GM18499 (cell line): ENCODE data around the gene NXPE3.
"Not testable (repeated sequence)": the region's sequence is repeated elsewhere in the genome, so short reads cannot be mapped to it uniquely, and the experiment has no call there.

Experiments used
- ATAC-seq: cut with Tn5 transposase; IDR thresholded peaks from one replicate; pipeline ENCODE4 v1.9.1; 2021; ENCODE audit warnings: moderate number of reproducible peaks; ENCODE audit not compliant: insufficient read depth, unreplicated experiment

NXPE3 gene

DNA sequence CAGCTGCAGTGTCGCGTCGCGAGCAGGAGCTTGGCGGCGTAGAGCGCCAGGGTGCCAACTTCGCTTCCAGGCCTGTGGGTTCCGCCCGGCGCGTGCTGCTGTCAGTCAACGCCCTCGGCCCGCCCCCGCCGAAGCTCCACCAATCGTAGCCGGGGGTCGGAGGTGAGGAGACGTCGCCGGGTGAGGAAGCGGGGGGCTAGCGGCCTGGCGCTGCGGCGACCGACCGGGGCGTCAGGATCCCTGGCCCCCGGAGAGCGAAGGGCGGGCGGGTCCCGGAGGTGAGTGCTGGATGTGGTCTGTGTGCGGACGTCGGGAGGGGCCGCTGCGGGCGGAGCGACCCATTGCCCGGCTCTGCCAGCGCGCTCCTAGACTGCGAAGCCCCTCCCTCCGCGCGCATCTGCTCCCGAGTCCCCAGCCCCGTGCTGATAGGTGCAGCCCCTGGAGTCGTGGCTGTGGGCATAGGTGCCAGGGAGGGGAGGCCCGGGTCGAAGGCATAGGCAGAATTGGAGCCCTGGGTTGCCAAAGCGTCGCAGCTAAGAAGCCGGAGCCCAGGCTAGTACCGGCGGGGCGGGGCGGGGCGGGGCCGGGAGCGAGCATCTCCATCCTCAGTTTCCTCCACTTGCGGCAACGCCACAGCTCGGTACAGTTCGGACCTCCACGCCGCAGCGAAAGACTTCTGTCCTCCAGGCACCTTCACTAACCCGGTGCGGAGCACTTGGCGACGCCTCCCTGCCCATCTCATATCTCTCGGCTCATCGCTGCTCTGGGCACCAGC lies at the start of gene NXPE3:
Gene NXPE3 (plus strand): TSS at position 165 of the 775 bp plus-strand sequence. CDS start 6,386 bp downstream, outside the sequence.
- peak; percentile 90 for ATAC-seq

DNA sequence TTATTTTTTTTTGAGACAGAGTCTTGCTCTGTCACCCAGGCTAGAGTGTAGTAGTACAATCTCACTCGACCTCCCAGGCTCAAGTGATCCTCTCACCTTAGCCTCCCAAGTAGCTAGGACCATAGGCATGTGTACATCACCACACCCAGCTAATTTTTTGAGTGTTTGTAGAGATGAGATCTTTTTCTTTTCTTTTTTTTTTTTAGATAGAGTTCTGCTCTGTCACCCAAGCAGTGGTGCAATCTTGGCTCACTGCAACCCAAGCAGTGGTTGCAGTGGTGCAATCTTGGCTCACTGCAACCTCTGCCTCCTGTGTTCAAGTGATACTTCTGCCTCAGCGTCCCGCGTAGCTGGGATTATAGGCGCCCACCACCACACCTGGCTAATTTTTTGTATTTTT lies 49.4 kb upstream of the NXPE3 start:
- ATAC-seq, result no peak

DNA sequence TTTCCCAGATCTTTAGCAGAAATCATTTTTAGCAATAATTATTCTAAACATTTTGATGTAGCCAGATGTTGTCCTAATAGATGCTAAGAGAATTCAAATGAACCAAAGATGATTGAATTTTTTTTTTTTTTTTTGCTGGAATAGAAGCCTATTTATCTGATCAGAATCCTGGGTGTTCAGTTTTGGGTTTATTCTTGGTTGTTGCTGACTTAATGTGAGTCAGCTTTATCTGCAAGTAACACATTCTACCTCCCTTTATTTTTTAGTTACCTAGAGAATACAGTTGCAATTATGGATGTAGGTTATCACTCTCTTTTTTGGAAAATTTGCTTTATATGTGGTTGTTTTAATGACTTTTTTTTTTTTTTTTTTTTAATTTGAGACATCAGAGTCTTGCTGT lies 48.2 kb upstream of the NXPE3 start:
- no peak for ATAC-seq

DNA sequence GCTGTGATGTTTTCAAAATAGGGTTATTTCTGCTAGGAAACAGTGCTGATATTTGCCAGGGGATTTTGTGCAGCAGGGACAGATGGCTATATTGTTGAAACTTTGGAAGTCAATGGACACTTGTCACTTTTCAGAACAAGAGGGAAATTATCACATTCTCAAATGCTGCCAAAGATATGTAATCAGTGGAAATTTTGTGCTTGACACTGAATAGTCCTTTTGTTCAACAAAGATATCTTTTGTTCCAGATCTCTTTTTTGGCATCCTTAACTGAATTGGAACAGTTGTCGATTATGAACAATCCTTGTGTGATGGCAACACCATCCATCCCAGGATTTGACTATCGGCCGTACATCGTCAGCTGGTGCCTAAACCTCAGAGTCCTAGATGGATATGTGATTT lies 46.8 kb upstream of the NXPE3 start:
- ATAC-seq, result no peak

DNA sequence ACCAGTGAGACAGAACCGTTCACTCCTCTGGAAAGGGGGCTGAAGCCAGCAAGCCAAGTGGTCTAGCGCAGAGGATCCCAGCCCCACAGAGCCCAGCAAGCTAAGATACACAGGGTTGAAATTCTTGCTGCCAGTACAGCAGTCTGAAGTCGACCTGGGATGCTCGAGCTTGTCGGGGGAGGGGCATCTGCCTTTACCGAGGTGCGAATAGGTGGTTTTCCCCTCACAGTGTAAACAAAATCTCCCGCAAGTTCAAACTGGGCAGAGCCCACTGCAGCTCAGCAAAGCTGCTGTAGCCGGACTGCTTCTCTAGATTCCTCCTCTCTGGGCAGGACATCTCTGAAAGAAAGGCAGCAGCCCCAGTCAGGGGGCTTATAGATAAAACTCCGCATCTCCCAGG lies 43.2 kb upstream of the NXPE3 start:
- no peak for ATAC-seq

DNA sequence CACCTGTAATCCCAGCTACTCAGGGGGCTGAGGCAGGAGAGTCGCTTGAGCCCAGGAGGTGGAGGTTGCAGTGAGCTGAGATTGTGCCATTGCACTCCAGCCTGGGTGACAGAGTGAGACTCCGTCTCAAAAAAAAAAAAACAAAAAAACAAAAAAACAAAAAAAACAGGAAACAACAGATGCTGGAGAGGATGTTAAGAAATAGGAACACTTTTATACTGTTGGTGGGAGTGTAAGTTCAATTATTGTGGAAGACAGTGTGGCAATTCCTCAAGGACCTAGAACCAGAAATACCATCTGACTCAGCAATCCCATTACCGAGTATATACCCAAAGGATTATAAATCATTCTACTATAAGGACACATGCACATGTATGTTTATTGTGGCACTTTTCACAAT lies 37.1 kb upstream of the NXPE3 start:
- not testable (repeated sequence) for ATAC-seq

DNA sequence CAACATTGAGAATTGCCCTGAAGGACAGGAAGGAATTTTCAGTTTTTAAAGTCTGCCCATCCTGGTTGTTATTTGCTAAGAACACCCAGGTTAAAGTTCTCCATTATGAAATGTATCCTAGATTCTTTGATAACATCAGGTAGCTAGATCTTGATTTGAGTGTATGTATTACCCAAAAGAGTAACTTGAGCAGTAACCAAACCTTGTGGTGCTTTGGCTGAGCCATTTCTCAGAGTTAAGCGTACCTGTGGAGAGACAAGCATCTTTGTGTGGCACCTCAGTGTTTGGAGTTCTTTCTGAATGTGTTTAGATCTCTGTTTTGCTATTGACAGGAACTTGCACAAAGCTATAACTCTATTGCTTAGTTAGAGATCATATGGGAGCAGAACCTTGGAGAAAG lies 34.2 kb upstream of the NXPE3 start:
- no peak for ATAC-seq

DNA sequence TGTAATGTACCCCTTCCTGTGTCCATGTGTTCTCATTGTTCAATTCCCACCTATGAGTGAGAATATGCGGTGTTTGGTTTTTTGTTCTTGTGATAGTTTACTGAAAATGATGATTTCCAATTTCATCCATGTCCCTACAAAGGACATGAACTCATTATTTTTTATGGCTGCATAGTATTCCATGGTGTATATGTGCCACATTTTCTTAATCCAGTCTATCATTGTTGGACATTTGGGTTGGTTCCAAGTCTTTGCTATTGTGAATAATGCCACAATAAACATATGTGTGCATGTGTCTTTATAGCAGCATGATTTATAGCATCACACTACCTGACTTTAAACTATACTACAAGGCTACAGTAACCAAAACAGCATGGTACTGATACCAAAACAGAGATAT lies 33.1 kb upstream of the NXPE3 start:
- not testable (repeated sequence) for ATAC-seq

DNA sequence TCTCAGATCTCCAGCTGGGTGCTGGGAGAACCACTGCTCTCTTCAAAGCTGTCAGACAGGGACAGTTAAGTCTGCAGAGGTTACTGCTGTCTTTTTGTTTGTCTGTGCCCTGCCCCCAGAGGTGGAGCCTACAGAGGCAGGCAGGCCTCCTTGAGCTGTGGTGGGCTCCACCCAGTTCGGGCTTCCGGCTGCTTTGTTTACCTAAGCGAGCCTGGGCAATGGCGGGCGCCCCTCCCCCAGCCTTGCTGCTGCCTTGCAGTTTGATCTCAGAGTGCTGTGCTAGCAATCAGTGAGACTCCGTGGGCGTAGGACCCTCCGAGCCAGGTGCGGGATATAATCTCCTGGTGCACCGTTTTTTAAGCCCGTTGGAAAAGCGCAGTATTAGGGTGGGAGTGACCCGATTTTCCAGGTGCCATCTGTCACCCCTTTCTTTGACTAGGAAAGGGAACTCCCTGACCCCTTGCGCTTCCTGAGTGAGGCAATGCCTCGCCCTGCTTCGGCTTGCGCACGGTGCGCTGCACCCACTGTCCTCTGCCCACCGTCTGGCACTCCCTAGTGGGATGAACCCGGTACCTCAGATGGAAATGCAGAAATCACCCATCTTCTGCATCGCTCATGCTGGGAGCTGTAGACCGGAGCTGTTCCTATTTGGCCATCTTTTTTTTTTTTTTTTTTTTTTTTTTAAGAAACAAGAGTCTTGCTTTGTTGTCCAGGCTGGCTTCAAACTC lies 25.5 kb upstream of the NXPE3 start:
- ATAC-seq, result not testable (repeated sequence)

DNA sequence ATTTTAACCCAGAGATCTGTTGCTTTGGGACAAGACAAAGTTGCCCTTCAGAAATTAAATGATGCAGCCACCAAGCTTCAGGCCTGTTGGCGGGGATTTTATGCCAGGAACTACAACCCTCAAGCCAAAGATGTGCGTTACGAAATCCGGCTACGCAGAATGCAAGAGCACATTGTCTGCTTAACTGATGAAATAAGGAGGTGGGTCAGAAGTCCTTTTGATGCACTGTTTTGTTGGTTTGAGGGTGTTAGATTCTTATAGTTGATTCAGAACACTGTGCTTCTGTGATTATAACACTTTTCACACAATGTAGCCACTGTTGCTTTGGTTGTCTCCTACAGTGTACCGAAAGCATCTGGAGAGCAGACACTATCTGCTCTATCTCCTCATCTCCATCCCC lies 20.8 kb upstream of the NXPE3 start:
- ATAC-seq, result no peak

DNA sequence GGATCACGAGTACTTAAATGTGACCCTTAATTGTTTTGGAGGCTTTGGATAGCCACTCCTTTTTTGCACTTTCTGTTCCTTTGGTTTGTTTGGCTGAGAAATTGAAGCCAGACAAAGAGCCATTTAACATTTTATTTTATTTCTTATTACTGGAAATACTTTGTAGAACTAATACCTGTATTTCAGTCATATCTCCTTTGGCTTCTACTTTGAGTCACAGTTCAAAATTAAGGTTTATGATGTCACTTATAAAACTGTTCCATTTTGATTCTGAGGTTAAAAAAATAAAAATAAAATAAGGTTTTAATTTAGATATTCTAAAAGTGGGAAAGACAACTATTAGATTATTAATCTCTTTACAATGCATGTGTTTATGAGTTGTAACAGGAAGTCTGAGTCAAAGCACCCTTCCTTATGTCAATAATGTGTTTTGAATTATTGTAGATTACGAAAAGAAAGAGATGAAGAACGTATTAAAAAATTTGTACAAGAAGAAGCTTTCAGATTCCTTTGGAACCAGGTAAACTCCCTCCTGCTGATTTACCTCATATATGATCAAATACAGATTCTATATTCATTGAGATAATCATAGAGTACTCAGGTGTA lies 16.9 kb upstream of the NXPE3 start:
- ATAC-seq, result no peak

DNA sequence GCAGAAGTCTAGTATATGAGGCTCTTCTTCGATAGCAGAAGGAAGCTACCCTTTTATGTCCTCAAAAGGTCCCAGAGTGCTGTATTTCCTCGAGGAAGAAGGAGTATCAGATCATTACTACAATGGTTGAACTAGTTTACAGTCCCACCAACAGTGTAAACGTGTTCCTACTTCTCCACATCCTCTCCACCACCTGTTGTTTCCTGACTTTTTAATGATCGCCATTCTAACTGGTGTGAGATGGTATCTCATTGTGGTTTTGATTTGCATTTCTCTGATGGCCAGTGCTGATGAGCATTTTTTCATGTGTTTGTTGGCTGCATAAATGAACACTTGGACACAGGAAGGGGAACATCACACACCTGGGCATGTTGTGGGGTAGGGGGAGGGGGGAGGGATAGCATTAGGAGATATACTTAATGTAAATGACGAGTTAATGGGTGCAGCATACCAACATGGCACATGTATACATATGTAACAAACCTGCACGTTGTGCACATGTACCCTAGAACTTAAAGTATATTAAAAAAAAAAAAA lies 1.2 kb upstream of the NXPE3 start:
- ATAC-seq, result not testable (repeated sequence)

DNA sequence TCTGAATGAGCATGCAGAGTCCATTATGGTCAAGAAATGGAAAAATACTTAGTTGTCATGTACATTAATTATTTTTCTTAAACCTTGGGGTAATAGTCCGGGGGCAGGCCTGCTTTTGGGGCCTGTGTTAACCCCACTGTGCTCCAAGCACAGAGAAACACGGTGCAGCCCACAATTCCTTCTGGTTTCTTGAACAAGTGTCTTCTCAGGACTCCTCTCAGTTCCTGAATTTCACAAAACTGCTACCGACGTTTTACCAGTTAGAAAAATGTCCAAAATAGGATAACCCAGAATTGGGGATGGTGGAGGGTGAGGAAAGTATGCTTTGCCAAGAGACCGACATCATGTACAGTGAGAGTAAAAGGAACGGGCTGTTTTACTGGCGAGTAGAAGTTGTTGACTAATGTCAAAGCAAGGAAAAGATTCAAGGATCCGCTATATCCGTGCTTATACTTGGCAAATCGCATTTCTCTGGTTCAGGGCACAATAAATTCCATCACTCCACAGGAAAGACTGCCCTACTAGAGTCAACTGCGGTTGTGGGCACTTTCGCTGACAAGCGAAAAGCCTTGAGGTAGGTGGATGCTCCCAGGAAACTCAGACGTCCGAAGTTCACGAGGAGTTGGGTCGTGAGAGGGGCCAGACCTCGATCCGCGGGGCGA lies 495 bp upstream of the NXPE3 start:
- ATAC-seq, result no peak

DNA sequence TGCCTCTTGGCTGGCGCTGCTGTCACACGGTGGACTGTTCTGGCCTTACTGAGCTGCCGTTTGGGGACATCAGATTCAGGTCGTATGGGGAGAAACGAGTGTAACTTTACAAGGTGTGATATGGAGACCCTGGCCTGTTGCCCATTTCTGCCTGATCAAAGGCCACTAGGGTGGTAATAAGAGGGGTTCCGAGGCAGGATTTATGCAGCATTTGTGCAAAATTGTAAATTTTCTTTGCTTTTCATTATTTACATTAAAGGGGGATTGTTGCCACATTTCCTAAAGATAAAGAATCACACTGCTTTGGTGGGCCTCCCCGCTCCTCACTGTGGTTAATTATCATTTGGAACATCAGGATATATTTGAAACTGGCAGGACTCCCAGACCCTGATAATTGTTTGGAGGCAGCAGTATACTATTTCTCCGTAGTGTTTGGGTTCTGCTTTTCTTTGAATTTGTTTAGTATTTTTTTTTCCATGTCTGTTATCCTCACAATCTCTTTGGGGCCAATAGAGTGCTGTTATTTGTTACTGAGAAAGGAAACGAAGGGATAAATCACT lies 891 bp downstream of the NXPE3 start:
- peak; percentile 18 for ATAC-seq

DNA sequence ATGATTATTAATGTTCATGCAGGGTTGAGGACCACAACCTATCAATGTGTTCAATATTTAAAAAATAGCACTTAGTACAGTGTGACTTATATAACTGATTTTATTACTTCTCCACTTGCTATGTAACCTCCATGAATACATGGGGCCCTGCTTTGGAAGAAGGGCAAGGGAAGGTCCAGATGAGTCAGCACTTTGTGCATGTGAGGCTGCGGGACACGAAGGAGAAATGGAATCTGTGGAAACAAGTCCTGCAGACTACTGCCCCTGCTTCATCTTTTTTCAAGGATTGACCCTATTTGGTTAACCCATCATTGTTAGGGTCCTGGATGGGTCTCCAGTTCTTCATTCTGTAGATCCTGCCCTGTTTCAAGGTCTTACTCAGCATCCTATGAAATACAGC lies 1.6 kb downstream of the NXPE3 start:
- ATAC-seq, result no peak

DNA sequence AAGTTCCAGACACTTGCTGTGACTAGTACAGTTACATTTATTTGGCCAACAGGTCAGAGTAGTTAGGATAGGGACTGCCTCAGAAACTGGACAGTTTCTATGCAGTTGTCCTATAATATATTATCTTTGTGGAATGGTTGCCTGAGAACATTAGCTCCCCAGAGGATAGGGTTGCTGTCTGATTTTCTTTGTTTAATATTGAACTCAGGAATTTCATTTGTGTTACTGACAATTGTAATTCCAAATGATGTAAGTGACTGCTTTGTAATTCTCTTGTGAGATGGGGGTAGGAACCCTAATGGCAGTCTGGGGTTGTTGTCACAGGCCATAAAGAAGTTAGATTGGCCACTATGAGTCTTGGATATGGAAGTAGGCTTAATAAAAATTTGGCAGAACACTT lies 2.2 kb downstream of the NXPE3 start:
- ATAC-seq, result no peak

DNA sequence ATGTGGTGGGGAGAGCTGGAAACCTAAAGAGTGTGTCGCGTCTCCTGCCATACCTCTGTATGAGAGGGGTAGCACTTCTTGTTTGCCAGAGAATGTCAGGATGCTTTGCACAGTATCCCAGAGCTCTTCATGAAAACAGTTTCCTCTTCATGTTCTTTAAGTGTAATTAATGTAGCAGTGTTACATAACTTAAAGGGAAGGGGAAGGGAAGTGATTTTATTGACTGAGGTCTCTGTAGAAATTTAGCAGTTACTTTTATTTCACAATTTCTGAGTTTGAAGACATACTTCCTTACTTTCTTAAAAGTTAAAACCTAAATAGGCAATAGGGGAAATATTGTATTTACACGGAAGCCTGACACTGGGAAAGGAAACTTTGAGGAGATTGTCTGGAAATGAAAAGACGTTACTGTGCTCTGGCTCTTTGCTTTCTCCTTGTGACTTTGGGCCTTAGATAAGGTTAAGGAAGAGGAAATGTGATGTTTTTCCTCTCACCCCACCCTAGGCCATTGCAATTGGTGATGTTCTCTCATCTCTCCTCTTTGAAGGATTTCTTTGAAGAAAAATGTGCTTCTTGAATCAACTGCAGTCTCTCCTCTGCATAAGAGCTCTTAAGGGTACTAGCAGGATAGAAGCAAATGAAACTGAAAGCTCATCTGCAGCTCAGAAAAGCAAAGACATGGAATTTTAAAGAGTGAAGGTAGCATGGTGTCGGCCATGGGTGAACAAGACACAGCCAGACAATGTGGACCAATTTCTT lies 6.0 kb downstream of the NXPE3 start:
- ATAC-seq, result no peak

DNA sequence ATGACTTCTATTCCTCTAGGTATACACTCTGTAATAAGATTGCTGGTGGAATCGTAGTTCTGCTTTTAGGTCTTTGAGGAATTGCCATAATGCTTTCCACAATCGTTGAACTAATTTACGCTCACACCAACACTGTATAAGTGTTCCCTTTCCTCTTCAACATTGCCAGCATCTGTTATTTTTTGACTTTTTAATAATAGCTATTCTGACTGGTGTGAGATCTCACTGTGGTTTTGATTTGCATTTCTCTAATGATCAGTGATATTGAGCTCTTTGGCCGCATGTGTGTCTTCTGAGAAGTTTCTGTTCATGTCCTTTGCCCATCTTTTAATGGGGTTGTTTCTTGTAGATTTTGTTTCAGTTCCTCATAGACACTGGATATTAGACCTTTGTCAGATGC lies 12.8 kb downstream of the NXPE3 start:
- peak; percentile 98 for ATAC-seq

DNA sequence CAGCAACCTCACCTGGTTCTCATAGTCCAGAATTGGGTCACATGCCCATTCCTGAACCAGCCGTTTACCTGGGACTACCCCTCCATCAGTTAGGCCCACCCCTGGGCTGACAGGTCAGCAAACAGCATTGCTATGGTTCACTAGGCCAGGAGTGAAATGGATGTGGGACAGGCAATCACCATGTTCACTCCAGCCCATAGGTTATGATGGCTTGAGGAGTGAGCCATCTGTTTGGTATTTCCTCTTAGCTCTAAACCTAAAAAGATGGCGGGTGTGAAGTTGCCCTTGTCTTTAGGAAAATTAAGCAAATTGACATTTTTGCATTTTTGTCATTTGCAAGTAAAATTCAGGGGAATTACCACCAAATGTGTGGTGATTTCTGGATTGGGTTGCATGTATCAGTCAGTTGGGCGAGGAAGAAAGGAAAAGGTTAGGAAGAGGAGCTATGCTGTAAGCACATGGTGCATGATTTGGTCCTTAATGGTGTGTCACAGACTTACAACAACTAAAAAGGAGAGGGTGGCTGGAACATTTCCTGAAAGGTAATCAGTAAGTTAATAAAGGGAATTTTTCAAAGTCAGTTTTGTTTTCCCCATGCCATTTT lies 17.2 kb downstream of the NXPE3 start:
- ATAC-seq, result no peak
